Chondrocyte (in vitro differentiated cells): ENCODE measurements around the gene PRCD. TPM values are rescaled to one million over a fixed set of nuclear protein-coding genes. Genes with fewer than 3 reads are reported as not detected.

Source experiments
- DNase-seq: peaks from one replicate; pipeline ENCODE4 v3.0.0; 2021; ENCODE audit warnings: mixed read lengths, low spot score
- H3K27ac Mint-ChIP-seq: one replicate; pipeline ENCODE4 v1.8.0; 2021; ENCODE audit warnings: mild to moderate bottlenecking, moderate library complexity, mixed read lengths; ENCODE audit not compliant: unreplicated experiment
- H3K27me3 Mint-ChIP-seq: 2 replicates; pipeline ENCODE4 v1.8.0; 2021; ENCODE audit warnings: low read depth, mixed read lengths
- H3K36me3 Mint-ChIP-seq: 2 replicates; pipeline ENCODE4 v1.8.0; 2021; ENCODE audit warnings: low read depth, mixed read lengths
- H3K4me1 Mint-ChIP-seq: 2 replicates; pipeline ENCODE4 v1.8.0; 2021; ENCODE audit warnings: low read depth, mild to moderate bottlenecking, mixed read lengths
- H3K4me3 Mint-ChIP-seq: one replicate; pipeline ENCODE4 v1.8.0; 2021; ENCODE audit warnings: mild to moderate bottlenecking, moderate library complexity, mixed read lengths; ENCODE audit not compliant: unreplicated experiment
- H3K9me3 Mint-ChIP-seq: 2 replicates; pipeline ENCODE4 v1.8.0; 2021; ENCODE audit warnings: low read depth, mixed read lengths
- CTCF ChIP-seq: fragments of 200-600 bp; sonication (generic); IDR thresholded peaks from 2 replicates; pipeline ENCODE4 v1.5.0; 2021; ENCODE audit warnings: antibody characterized with exemption, mild to moderate bottlenecking, moderate library complexity
- total RNA-seq: library from RNA; stranded (reverse); gene quantifications from 3 replicates; pipeline ENCODE4 v1.2.1, GENCODE V29; 2021

PRCD gene
- total RNA-seq, 1 donor from 2014 or later = 0.55 TPM

GRCh38 chr17:76497979-76498875 lies 41.6 kb upstream of the PRCD start:
- peaks cover 43% of the 10 kb centered on the region for H3K4me1 Mint-ChIP-seq
- H3K4me3 Mint-ChIP-seq = peak overlapping the region; percentile 47
- H3K36me3 Mint-ChIP-seq = no peaks in the 10 kb centered on the region
- H3K27me3 Mint-ChIP-seq = no peaks in the 10 kb centered on the region
- H3K9me3 Mint-ChIP-seq = no peaks in the 10 kb centered on the region
- no peak for TF ChIP-seq CTCF
- peak overlapping the region; percentile 79 for H3K27ac Mint-ChIP-seq
- DNase-seq = no peak

- no peak overlapping the region for H3K4me3 Mint-ChIP-seq
- peaks cover 36% of the 10 kb centered on the region for H3K4me1 Mint-ChIP-seq
Observed at GRCh38 chr17:76498876-76499251, 41.0 kb upstream of the PRCD start.

GRCh38 chr17:76499267-76499667 lies 40.6 kb upstream of the PRCD start:
- Mint-ChIP-seq H3K4me1 (peaks cover 36% of the 10 kb centered on the region), H3K27me3 (no peaks in the 10 kb centered on the region), H3K27ac (no peak overlapping the region), H3K9me3 (no peaks in the 10 kb centered on the region), H3K4me3 (no peak overlapping the region), H3K36me3 (no peaks in the 10 kb centered on the region)
- DNase-seq = no peak
- TF ChIP-seq CTCF = no peak

More at GRCh38 chr17:76498876-76499251, 41.0 kb upstream of the PRCD start:
- H3K27me3 Mint-ChIP-seq = no peaks in the 10 kb centered on the region
- DNase-seq = no peak
- H3K9me3 Mint-ChIP-seq = no peaks in the 10 kb centered on the region
- H3K27ac Mint-ChIP-seq = no peak overlapping the region
- TF ChIP-seq CTCF = no peak
- H3K36me3 Mint-ChIP-seq = no peaks in the 10 kb centered on the region

GRCh38 chr17:76500074-76500746 lies 39.6 kb upstream of the PRCD start:
- no peaks in the 10 kb centered on the region for H3K9me3 Mint-ChIP-seq
- H3K4me1 Mint-ChIP-seq = peaks cover 36% of the 10 kb centered on the region
- TF ChIP-seq CTCF = no peak
- H3K27ac Mint-ChIP-seq = no peak overlapping the region
- H3K36me3 Mint-ChIP-seq = no peaks in the 10 kb centered on the region
- no peak for DNase-seq
- H3K27me3 Mint-ChIP-seq = no peaks in the 10 kb centered on the region
- peak overlapping the region; percentile 60 for H3K4me3 Mint-ChIP-seq

- no peak for TF ChIP-seq CTCF
- Mint-ChIP-seq H3K9me3 (no peaks in the 10 kb centered on the region), H3K36me3 (no peaks in the 10 kb centered on the region), H3K4me3 (peak overlapping the region; percentile 60), H3K27me3 (no peaks in the 10 kb centered on the region), H3K4me1 (peaks cover 36% of the 10 kb centered on the region), H3K27ac (no peak overlapping the region)
- no peak for DNase-seq
Observed at GRCh38 chr17:76500747-76501017, 39.2 kb upstream of the PRCD start.
